NCI-H82 (cell line): Measurements from ENCODE around the gene PRKG2.

Source experiments
- DNase-seq: peaks from one replicate; lab custom pipeline; 2025; lab: John Stamatoyannopoulos, UW

The PRKG2 gene

GRCh38 chr4:81096566-81096965 is 118.5 kb downstream of the PRKG2 start:
- no peak for DNase-seq

GRCh38 chr4:81095389-81095788 is 119.6 kb downstream of the PRKG2 start:
- DNase-seq: no peak

GRCh38 chr4:81093720-81094401 is 121.2 kb downstream of the PRKG2 start:
- no peak for DNase-seq

GRCh38 chr4:81085979-81086378 is 129.0 kb downstream of the PRKG2 start:
- no peak for DNase-seq

GRCh38 chr4:81085291-81085690 is 129.7 kb downstream of the PRKG2 start:
- no peak for DNase-seq

- DNase-seq: no peak
Observed at GRCh38 chr4:81084634-81085033, 130.4 kb downstream of the PRKG2 start.

DNA sequence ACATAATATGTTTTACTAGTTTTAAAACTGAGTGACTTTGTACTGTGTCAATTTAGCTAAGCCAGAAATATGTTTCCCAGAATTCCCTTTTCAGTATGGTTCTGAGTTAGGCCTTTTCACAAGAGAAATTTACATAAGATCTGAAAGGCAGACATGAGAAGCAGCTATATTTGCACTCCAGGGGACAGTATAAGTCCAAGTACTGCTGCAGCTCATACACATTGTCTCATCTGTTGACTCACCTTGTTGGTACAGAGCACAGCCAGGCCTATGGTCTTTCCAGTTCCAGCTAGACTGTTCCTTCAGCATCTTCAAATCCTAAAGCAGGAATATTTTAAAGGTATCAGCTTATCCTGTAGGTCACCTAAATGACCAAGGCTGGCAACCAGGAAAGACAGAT is 131.0 kb downstream of the PRKG2 start:
- peak; percentile 17 for DNase-seq

DNA sequence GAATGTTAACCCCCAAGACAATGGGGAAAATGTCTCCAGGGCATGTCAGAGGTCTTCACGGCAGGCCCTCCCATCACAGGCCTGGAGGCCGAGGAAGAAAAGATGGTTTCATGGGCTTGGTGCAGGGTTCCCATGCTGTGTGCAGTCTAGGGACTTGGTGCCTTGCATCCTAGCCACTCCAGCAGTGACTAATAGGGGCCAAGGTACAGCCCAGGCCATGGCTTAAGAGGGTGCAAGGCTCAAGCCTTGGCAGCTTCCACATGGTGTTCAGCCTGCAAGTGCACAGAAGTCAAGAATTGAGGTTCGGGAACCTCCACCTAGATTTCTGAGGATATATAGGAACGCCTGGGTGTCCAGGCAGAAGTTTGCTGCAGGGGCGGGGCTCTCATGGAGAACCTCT is 133.9 kb downstream of the PRKG2 start:
- no peak for DNase-seq

DNA sequence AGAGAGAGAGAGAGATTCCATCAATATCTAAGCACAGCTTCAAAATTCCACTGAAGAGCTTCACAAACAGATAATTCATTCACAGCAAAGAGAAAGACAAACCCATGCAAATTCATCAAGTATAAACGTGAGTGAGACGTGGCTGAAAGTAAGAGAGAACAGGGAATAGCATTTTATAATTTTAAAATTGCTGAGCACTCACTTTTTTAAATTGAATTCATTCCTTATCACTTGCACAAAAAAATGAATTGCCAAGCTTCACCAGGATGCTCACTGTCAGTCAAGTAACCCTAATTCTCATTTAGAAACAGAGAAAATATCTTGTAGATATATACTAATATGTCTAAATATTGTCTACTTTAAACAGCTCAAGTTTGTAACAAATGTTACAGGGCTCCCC is 144.0 kb downstream of the PRKG2 start:
- DNase-seq: no peak

GRCh38 chr4:81069706-81070331 is 145.2 kb downstream of the PRKG2 start:
- DNase-seq: peak; percentile 97

DNA sequence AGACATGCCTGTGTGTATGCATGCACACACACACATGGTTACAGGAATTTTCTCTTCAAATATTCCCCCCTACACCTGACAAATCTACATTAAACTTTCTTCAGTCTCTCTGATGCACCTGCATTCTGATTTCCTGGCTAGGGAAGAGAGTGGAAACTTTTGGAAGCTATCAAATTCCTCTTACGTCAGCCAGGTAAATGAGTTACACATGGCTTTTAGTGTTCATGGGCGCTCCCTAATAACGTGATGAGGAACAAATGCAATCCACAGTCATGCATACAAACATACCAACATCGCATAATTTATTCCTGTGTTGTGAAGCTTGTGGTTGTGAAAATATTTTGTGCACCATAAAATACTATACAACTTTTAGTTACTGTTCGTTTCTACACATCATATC is 149.6 kb downstream of the PRKG2 start:
- DNase-seq: no peak

DNA sequence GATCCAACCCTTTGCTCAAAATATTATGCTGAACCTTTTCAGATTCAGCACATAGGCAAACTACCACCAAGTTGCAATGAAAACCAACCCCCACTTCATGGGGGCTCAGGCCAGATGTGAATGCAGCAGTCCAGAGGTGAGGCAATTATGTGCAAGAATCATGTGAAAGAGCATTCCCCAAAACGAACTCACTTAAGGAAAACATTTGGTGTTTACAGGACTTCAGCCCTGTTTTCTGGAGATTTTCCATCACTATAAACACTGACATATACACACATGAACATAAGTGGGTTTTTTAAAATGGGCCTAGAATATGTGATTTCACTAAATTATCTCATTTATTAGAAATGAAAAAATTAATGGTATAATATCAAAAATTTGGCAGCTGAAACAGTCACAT is 153.0 kb downstream of the PRKG2 start:
- DNase-seq: no peak

- DNase-seq: no peak
Observed at GRCh38 chr4:81061344-81061730, 153.7 kb downstream of the PRKG2 start.

DNA sequence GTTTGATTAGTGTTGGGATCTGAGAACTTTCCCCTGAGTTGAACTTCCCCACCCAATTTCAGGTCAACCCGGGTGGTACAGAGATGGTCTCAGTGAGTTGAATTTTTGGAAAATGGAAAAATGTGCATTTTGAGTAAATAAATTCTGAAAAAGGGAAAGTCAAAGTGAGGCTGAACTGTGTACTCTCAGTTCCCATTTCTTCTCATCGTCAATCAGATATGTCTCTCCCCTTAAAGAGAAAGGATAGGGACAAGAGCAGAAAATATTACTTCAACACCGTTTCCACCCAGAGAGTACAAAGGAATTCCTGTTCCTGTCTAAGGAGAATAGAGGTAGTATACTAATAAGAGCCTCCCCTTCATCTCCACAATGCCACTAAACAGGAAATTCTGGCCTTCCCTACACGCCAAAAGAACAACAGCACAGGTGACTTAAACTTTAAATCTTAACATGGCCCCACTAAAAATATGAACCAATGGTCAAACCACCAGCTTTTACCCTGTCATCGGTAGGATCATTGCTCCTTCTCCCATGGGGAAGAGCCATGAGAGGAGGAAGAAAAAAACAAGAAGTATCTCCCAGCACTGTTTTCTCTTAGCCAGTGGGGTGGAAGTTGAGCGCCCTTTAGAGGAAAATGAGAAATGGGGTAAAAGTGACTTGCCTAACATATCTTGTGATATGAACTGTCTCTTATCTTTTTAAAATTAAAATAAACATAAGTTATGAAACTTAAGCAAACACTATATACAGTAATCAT is 154.3 kb downstream of the PRKG2 start:
- DNase-seq: no peak

GRCh38 chr4:81058621-81059020 is 156.4 kb downstream of the PRKG2 start:
- no peak for DNase-seq

DNA sequence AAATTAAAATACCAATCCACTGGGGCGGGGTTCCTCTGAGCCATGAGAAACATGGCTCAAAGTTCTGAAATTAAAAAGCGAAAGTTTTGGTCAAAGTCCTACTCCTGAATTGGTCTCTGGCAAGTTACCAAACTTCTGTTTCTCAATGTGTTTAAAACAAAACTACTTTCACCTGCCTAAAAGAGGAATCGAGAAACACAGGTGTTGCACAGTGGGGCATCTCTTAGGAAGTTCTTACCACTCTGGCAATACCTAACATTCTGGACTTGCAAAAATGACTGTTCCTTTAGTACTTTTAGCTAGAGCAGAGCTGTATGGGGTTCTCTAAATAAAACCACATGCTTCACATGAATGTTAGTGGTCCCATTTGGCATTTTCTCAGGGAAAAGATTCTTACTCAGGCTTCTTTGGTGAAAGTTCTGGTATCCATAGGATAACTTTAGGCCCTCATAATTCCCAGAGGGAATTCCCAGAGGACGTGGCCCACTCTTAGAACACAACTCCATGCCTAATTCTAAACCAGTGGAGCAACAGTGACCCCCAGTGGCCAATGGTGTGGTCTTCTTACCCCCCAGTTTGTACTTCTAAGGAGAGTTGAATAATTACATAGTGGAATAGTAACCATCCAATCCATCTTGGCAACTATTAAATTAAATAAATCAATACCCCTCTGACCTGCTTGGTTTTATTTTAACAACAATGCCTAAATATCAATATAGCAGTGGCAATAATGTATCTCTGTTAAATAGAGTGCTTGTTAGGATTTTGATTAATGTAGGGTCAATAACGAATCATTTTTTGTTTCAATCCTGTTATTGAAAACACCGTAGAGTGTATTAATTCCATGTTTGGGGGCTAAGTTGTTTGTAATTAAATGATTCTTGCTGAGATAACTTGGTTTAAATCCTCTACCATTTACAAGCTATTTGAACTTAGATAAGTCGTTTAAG is 162.6 kb downstream of the PRKG2 start:
- DNase-seq: peak; percentile 92

DNA sequence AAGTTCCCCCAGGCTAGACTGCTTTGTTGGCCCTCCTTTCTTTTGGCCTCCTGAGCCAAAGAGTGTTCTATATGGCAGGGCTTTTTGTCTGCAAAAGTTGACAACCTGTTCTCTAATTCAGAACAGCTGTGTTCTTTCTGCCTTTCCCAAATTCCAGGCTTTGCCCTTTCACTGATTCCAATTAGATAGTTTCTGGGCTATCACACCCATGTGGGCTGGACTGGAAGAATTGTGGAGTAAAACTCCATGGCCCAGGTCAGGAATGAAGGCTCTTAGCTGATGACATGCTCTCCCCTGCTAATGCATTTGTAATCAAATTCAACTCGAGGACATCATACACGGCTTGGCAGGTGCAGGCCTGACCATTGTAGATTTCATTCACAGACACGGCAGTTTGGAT is 165.1 kb downstream of the PRKG2 start:
- DNase-seq: no peak

DNA sequence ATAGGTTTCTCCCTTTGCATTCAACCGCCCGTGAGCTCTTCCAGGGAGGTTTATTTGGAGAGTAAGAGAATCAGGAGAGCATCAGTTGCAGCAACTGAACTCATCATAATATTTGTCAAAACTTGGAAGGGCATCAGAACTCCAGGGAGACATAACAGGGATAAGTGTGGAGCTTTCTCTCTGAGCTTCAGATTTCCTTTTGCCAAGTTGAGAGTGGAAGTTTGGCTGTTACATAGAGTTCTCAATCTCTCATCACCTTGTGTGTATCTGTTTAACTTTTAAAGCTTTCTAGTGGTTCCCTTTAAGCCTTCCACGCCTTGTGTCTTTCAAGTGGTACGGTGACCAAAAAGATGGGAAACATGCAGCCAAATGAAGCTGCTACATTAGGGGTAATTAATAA is 165.7 kb downstream of the PRKG2 start:
- no peak for DNase-seq

GRCh38 chr4:81042578-81043365 is 172.2 kb downstream of the PRKG2 start:
- no peak for DNase-seq

GRCh38 chr4:81040012-81040659 is 174.9 kb downstream of the PRKG2 start:
- DNase-seq: peak; percentile 73
